WTC11 (cell line): ENCODE results near the gene TTC7B. TPM values are rescaled to one million over a fixed set of nuclear protein-coding genes. Genes with fewer than 3 reads are reported as not detected.

Experiments
- ATAC-seq: fragments of 200-7000 bp; cut with Tn5 transposase; 2 replicates; pipeline ENCODE4 v1.10.0; 2021; ENCODE audit warnings: mild to moderate bottlenecking, moderate library complexity
- CTCF ChIA-PET: fragments of 300-600 bp; sonication (Branson Sonifier 250); formaldehyde crosslinking; loops from one replicate; lab custom pipeline; 2021; ENCODE audit warnings: antibody characterized with exemption; lab: Charles Lee
- POLR2A ChIA-PET: fragments of 350-600 bp; sonication (Branson Sonifier 250); formaldehyde crosslinking; loops from one replicate; lab custom pipeline; 2021; ENCODE audit warnings: antibody characterized with exemption; lab: Charles Lee
- DNase-seq: peaks from one replicate; pipeline ENCODE4 v3.0.0; 2021; ENCODE audit warnings: low spot score
- H3K27ac Mint-ChIP-seq: 2 replicates; pipeline ENCODE4 v1.8.0; 2021; ENCODE audit warnings: mixed read lengths
- H3K27me3 Mint-ChIP-seq: 2 replicates; pipeline ENCODE4 v1.8.0; 2021; ENCODE audit warnings: low read depth, mild to moderate bottlenecking, moderate library complexity, mixed read lengths
- H3K36me3 Mint-ChIP-seq: 2 replicates; pipeline ENCODE4 v1.8.0; 2021; ENCODE audit warnings: mixed read lengths
- H3K4me1 Mint-ChIP-seq: 2 replicates; pipeline ENCODE4 v1.8.0; 2022; ENCODE audit warnings: mixed read lengths
- H3K4me3 Mint-ChIP-seq: 2 replicates; pipeline ENCODE4 v1.8.0; 2021; ENCODE audit warnings: mild to moderate bottlenecking, moderate library complexity, mixed read lengths
- H3K9me3 Mint-ChIP-seq: 2 replicates; pipeline ENCODE4 v1.8.0; 2021; ENCODE audit warnings: mixed read lengths
- ATF1 ChIP-seq: sonication (generic); formaldehyde crosslinking; IDR thresholded peaks from 2 replicates; pipeline ENCODE4 v1.8.1; 2023; ENCODE audit warnings: mild to moderate bottlenecking, moderate library complexity, missing genetic modification reagents
- ATF6 ChIP-seq: sonication (generic); formaldehyde crosslinking; IDR thresholded peaks from 2 replicates; pipeline ENCODE4 v1.8.1; 2023; ENCODE audit warnings: mild to moderate bottlenecking, missing genetic modification reagents
- E2F1 ChIP-seq: sonication (generic); formaldehyde crosslinking; IDR thresholded peaks from 2 replicates; pipeline ENCODE4 v1.8.0; 2022; ENCODE audit warnings: mild to moderate bottlenecking, missing genetic modification reagents
- E2F5 ChIP-seq: sonication (generic); formaldehyde crosslinking; IDR thresholded peaks from 2 replicates; pipeline ENCODE4 v1.8.1; 2022; ENCODE audit warnings: mild to moderate bottlenecking, moderate library complexity, missing genetic modification reagents
- EMX1 ChIP-seq: fragments of 250-450 bp; sonication (Bioruptor Pico); IDR thresholded peaks from 2 replicates; pipeline ENCODE4 v1.8.0; 2021; ENCODE audit warnings: mild to moderate bottlenecking
- ETV6 ChIP-seq: sonication (generic); formaldehyde crosslinking; IDR thresholded peaks from 2 replicates; pipeline ENCODE4 v1.8.1; 2022; ENCODE audit warnings: mild to moderate bottlenecking, missing genetic modification reagents
- GABPB1 ChIP-seq: sonication (generic); formaldehyde crosslinking; IDR thresholded peaks from 2 replicates; pipeline ENCODE4 v1.8.1; 2023; ENCODE audit warnings: mild to moderate bottlenecking, missing genetic modification reagents
- IRF2 ChIP-seq: sonication (generic); formaldehyde crosslinking; IDR thresholded peaks from 2 replicates; pipeline ENCODE4 v1.8.0; 2022; ENCODE audit warnings: low read depth, missing genetic modification reagents, borderline replicate concordance
- MXD4 ChIP-seq: fragments of 250-450 bp; sonication (Bioruptor Pico); IDR thresholded peaks from 2 replicates; pipeline ENCODE4 v1.8.0; 2021; ENCODE audit warnings: mild to moderate bottlenecking, moderate library complexity, borderline replicate concordance
- PREB ChIP-seq: sonication (generic); formaldehyde crosslinking; IDR thresholded peaks from 2 replicates; pipeline ENCODE4 v1.8.1; 2022; ENCODE audit warnings: mild to moderate bottlenecking, missing genetic modification reagents, moderate library complexity, borderline replicate concordance
- SMAD3 ChIP-seq: sonication (generic); formaldehyde crosslinking; IDR thresholded peaks from 2 replicates; pipeline ENCODE4 v1.8.0; 2022; ENCODE audit warnings: missing genetic modification reagents, mild to moderate bottlenecking, borderline replicate concordance
- TP53 ChIP-seq: sonication (generic); formaldehyde crosslinking; IDR thresholded peaks from 2 replicates; pipeline ENCODE4 v1.8.1; 2023; ENCODE audit warnings: mild to moderate bottlenecking, missing genetic modification reagents
- ZNF138 ChIP-seq: sonication (generic); formaldehyde crosslinking; conservative IDR thresholded peaks from 2 replicates; pipeline ENCODE4 v1.8.1; 2022; ENCODE audit warnings: mild to moderate bottlenecking, moderate library complexity, missing genetic modification reagents
- total RNA-seq: library from RNA; stranded (reverse); gene quantifications from 3 replicates; pipeline ENCODE4 v1.2.3, GENCODE V29; 2021
- TF ChIP-seq, protein P1 (sequence below): sonication (generic); formaldehyde crosslinking; IDR thresholded peaks from 2 replicates; pipeline ENCODE4 v1.8.0; 2023; ENCODE audit warnings: mild to moderate bottlenecking, missing genetic modification reagents
- TF ChIP-seq, protein P2 (sequence below): sonication (generic); formaldehyde crosslinking; IDR thresholded peaks from 2 replicates; pipeline ENCODE4 v1.8.0; 2022; ENCODE audit warnings: mild to moderate bottlenecking, missing genetic modification reagents
- TF ChIP-seq, protein P3 (sequence below): sonication (generic); formaldehyde crosslinking; IDR thresholded peaks from 2 replicates; pipeline ENCODE4 v1.8.1; 2022; ENCODE audit warnings: low read depth, missing genetic modification reagents, borderline replicate concordance
- TF ChIP-seq, protein P4 (sequence below): fragments of 200-600 bp; IDR thresholded peaks from 2 replicates; pipeline ENCODE4 v1.8.0; 2022; ENCODE audit warnings: antibody characterized with exemption

TTC7B gene
- total RNA-seq, 1 experiment from 2014 or later: 27.6 TPM

DNA sequence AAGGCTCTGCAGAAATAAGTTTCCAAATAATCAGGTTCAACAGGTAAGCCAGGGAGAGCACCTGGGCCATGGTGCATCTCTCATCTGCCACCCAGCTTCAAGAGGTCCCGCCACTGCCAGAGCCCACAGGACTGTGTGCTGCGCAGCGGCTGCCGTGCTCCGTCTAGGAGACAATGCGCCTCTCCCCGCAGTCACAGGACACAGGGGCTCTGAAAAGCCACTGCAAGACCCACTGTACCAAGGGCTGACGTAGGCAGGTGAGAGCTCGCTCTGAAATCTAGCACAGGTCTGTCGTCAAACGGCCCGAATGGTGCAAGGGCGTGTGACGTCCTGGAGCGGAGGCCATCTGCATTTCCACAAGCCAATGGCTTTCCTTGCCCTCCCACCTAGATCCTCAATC, 218.3 kb downstream of the TTC7B start (continued):
- TF ChIP-seq ZNF138 (CRISPR knock-in tag): no peak
- TF ChIP-seq E2F1 (CRISPR knock-in tag): no peak

DNA sequence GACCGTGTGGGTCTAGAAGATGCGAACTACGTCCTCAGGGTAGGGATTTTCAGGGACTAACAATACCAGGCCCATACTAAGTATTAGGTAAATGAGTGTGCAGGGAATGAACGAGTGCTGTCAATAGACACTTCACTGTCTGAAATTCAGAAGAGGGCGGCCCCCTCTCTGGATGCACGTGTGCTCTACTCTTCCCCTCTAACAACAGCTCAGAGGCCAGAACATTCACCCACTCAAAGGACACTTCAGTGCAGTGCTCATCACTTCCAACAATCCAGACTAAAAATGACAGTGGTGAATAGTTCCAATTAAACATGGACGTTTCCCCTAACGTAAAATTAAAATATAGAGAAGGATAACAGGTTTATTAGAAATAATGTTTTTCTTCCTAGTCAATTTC, 219.5 kb downstream of the TTC7B start:
- TF ChIP-seq ATF6 (CRISPR knock-in tag) (no peak), EMX1 (CRISPR knock-in tag) (no peak), MXD4 (CRISPR knock-in tag) (no peak)
- TF ChIP-seq, protein P1, sequence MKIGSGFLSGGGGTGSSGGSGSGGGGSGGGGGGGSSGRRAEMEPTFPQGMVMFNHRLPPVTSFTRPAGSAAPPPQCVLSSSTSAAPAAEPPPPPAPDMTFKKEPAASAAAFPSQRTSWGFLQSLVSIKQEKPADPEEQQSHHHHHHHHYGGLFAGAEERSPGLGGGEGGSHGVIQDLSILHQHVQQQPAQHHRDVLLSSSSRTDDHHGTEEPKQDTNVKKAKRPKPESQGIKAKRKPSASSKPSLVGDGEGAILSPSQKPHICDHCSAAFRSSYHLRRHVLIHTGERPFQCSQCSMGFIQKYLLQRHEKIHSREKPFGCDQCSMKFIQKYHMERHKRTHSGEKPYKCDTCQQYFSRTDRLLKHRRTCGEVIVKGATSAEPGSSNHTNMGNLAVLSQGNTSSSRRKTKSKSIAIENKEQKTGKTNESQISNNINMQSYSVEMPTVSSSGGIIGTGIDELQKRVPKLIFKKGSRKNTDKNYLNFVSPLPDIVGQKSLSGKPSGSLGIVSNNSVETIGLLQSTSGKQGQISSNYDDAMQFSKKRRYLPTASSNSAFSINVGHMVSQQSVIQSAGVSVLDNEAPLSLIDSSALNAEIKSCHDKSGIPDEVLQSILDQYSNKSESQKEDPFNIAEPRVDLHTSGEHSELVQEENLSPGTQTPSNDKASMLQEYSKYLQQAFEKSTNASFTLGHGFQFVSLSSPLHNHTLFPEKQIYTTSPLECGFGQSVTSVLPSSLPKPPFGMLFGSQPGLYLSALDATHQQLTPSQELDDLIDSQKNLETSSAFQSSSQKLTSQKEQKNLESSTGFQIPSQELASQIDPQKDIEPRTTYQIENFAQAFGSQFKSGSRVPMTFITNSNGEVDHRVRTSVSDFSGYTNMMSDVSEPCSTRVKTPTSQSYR (CRISPR knock-in tag): no peak
- no peak for ATAC-seq

DNA sequence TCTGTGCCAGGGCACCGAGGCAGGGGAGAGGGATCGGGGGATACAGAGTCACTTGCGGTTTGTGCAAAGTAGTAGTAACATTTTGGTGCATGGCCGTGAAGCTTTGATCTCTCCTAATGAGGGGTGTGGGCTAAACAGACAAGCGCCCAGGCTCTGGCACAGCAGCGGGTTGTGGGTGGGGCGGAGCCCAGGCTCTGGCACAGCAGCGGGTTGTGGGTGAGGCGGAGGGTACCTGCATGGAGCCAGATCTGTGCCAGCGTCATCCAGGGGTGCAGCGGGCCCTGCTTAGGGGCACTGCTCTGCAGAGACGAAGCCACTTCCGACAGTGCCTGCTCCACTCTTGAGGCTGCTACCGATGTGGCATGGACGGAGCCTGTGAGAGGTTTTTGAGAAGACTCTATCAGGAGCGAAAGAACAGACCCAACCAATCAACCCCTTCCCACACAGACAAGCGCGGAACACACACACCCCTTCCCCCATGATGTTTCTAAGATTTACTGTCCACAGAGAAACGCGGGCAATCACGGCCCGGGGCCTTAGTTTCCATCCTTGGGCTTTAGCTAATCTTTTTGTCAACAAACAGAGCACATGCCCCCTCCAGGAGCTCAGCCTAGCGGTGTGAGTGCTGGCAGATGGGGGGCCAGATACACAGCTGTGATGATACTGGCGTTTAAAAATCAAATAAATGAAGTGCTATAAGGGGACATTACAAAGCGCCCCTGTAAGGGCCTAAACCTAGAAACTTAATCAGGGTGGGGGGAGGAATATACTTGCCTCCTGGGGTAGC, 222.8 kb downstream of the TTC7B start:
- Mint-ChIP-seq H3K27ac (no peak overlapping the region), H3K4me1 (peaks cover 11% of the 10 kb centered on the region), H3K4me3 (no peak overlapping the region), H3K9me3 (no peaks in the 10 kb centered on the region), H3K27me3 (no peaks in the 10 kb centered on the region), H3K36me3 (no peaks in the 10 kb centered on the region)
- ChIA-PET POLR2A (no interaction called here), CTCF (interaction anchor here (0.7 kb wide), 1 partner anchor 192 kb away, joined by 3 read pairs; no protein-coding TSS in a partner anchor)
- ATAC-seq (no peak; the same call in 1 of the 2 replicates), DNase-seq (no peak)
- TF ChIP-seq ATF1 (CRISPR knock-in tag): no peak
- TF ChIP-seq, protein P2, sequence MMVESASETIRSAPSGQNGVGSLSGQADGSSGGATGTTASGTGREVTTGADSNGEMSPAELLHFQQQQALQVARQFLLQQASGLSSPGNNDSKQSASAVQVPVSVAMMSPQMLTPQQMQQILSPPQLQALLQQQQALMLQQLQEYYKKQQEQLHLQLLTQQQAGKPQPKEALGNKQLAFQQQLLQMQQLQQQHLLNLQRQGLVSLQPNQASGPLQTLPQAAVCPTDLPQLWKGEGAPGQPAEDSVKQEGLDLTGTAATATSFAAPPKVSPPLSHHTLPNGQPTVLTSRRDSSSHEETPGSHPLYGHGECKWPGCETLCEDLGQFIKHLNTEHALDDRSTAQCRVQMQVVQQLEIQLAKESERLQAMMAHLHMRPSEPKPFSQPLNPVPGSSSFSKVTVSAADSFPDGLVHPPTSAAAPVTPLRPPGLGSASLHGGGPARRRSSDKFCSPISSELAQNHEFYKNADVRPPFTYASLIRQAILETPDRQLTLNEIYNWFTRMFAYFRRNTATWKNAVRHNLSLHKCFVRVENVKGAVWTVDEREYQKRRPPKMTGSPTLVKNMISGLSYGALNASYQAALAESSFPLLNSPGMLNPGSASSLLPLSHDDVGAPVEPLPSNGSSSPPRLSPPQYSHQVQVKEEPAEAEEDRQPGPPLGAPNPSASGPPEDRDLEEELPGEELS: no peak
- no peak for TF ChIP-seq ETV6 (CRISPR knock-in tag)
- TF ChIP-seq, protein P3, sequence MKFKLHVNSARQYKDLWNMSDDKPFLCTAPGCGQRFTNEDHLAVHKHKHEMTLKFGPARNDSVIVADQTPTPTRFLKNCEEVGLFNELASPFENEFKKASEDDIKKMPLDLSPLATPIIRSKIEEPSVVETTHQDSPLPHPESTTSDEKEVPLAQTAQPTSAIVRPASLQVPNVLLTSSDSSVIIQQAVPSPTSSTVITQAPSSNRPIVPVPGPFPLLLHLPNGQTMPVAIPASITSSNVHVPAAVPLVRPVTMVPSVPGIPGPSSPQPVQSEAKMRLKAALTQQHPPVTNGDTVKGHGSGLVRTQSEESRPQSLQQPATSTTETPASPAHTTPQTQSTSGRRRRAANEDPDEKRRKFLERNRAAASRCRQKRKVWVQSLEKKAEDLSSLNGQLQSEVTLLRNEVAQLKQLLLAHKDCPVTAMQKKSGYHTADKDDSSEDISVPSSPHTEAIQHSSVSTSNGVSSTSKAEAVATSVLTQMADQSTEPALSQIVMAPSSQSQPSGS (CRISPR knock-in tag): no peak
- TF ChIP-seq IRF2: no peak
- TF ChIP-seq EMX1 (CRISPR knock-in tag): no peak
- no peak for TF ChIP-seq TP53
- no peak for TF ChIP-seq GABPB1
- no peak for TF ChIP-seq SMAD3
- no peak for TF ChIP-seq PREB
- TF ChIP-seq E2F5 (CRISPR knock-in tag): no peak
- TF ChIP-seq, protein P4, sequence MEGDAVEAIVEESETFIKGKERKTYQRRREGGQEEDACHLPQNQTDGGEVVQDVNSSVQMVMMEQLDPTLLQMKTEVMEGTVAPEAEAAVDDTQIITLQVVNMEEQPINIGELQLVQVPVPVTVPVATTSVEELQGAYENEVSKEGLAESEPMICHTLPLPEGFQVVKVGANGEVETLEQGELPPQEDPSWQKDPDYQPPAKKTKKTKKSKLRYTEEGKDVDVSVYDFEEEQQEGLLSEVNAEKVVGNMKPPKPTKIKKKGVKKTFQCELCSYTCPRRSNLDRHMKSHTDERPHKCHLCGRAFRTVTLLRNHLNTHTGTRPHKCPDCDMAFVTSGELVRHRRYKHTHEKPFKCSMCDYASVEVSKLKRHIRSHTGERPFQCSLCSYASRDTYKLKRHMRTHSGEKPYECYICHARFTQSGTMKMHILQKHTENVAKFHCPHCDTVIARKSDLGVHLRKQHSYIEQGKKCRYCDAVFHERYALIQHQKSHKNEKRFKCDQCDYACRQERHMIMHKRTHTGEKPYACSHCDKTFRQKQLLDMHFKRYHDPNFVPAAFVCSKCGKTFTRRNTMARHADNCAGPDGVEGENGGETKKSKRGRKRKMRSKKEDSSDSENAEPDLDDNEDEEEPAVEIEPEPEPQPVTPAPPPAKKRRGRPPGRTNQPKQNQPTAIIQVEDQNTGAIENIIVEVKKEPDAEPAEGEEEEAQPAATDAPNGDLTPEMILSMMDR: no peak

More for the DNA sequence above, 219.5 kb downstream of the TTC7B start:
- DNase-seq: no peak
- H3K27ac Mint-ChIP-seq: no peak overlapping the region
- ChIA-PET POLR2A (no interaction called here), CTCF (interaction anchor here (1.4 kb wide), 1 partner anchor 21 kb away, joined by 3 read pairs; no protein-coding TSS in a partner anchor)
- H3K4me1 Mint-ChIP-seq: peaks cover 33% of the 10 kb centered on the region
- no peaks in the 10 kb centered on the region for H3K27me3 Mint-ChIP-seq
- H3K36me3 Mint-ChIP-seq: no peaks in the 10 kb centered on the region
- H3K9me3 Mint-ChIP-seq: no peaks in the 10 kb centered on the region
- no peak overlapping the region for H3K4me3 Mint-ChIP-seq
